Measurements from ENCODE around the gene DPY19L2. TPM values are rescaled to one million over a fixed set of nuclear protein-coding genes. Genes with fewer than 3 reads are reported as not detected.

The DPY19L2 gene
- total RNA-seq = 2.4 and 2.5 TPM in 2 replicates

DNA sequence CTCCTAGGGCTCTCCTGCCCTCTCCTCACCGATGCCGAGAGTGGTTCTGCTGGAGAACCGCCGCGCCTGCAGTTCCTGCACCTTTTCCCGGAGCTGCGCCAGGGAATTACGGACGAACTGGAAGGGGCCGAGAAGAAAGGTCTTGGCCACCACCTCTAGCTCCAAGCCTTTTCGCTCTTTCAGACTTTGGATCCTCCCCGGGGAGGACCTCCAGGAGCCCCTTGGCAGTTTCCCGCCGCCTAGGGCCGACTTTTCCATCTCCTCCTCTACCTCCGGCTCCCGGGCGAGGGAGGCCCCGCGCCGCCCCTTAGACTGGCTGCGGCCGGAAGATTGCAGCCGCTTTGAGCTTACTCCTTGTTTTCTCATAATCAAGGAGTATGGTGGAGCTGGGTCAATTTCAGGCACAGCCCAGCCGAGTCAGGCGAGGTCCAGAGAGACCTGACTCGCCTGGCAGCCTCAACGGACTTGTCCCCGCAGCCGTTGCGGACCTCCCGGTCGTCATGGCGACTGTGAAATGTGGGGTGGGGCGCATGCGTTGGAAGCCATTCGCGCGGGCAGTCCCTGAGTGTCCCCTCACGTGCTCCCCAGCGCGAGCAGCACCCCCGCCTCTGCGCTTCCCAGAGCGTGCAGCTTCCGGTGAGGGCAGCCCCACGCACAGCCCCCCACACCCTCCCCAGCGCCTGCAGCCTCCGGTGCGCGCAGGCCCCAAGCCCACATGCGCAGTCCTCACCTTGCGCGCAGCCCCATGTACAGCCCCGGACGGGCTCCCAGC, at the start of gene DPY19L2:
DPY19L2 (minus strand) TSS at position 466 of the 772 bp plus-strand sequence; CDS start at position 366, 100 bp downstream.

Other genes with a start within 250 kb of the DPY19L2 start
- gene RXYLT1, start 111.4 kb upstream of the DPY19L2 start, total RNA-seq = 7.9 and 9.7 TPM in 2 replicates
- 2.0 and 5.2 TPM in 2 replicates for gene SRGAP1, start 176.2 kb upstream of the DPY19L2 start, total RNA-seq

All from endothelial cell of coronary artery (primary cell).